AG20443 (cell line): ENCODE data around the gene TMEM156.
"Not testable (repeated sequence)": the region's sequence is repeated elsewhere in the genome, so short reads cannot be mapped to it uniquely, and the experiment has no call there.

Source experiments
- DNase-seq: peaks from one replicate; pipeline ENCODE4 v3.0.0; 2012; ENCODE audit warnings: low spot score, mixed read lengths

The TMEM156 gene

DNA sequence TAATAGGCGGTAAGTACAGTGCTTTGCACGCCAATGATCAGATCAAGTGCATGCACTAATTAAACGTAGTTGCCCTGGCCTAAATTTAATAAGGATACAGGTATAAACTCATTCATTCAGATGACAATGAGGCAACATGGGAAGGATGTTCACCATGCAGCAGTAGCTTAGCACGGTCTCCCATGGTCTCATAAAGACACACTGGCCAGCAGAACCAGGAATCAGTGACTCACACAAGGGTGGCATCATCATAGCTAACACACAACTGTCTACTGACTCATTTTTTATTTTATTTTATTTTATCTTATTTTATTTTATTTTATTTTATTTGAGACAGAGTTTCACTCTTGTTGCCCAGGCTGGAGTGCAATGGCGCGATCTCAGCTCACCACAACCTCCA, 42.7 kb downstream of the TMEM156 start:
- peak; percentile 48 for DNase-seq

DNA sequence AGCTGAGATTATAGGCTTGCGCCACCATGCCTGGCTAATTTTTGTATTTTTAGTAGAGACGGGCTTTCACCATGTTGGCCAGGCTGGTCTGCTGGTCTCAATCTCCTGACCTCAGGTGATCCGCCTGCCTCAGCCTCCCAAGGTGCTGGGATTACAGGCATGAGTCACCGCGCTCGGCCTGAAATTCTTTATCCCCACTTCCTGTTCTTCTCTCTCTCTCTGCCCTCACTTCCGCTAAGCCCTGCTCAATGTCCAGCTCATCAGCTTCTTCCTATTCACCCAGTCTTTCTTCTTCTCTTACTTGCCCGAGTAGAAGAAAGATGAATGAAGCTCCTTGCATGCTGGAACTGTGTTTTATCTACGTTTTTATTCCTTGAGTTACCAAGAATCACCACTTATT, 43.9 kb downstream of the TMEM156 start:
- not testable (repeated sequence) for DNase-seq

DNA sequence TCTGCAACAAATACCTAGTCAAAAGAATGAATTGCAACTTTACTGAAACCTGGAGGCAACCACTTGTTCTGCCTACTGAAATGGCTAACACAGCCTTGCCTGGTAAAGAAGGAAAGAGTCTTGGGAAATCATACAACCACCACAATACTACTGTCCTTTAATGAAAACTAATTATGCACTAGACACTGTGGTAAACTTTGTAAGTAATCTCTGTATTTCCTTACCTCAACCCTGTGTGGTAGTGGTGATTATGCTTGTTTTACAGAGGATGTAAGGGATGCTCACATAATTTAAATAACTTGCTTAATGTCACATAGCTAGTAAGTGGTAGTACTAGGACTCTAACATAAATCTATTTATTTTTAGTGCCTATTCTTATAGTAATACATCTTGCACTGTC, 44.7 kb downstream of the TMEM156 start:
- no peak for DNase-seq

DNA sequence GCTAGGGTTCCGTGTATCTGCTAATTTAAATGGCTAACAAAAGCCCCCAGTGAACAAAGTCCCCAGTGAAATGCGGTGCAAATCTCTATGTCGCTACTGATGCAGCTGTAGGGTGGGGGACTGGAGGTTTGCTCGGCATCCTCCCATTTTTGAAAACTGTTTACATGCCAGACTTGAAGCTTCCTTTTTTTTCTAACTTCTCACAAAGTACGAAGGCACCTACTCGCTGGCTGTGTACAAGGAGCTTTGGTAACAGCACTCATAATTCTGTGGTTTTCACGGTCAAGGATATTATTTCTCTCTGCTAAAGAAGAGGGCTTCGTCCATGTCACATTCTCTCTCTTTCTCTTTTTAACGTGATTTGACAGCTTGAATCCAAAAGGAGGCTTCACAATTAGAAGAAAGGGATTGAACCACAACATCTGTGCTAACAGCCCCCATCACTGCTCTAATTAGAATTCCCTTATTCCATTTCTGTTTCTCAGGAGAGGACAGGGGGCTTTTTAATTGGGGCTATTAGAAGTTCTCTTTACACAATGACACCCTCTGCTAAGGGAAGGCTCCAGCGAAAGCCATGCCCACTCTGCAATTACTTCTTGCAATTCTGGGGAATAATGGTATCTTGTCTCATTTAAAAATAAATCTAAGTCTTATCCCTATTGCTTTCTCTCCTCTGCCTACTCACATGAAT, 46.7 kb downstream of the TMEM156 start:
- no peak for DNase-seq

DNA sequence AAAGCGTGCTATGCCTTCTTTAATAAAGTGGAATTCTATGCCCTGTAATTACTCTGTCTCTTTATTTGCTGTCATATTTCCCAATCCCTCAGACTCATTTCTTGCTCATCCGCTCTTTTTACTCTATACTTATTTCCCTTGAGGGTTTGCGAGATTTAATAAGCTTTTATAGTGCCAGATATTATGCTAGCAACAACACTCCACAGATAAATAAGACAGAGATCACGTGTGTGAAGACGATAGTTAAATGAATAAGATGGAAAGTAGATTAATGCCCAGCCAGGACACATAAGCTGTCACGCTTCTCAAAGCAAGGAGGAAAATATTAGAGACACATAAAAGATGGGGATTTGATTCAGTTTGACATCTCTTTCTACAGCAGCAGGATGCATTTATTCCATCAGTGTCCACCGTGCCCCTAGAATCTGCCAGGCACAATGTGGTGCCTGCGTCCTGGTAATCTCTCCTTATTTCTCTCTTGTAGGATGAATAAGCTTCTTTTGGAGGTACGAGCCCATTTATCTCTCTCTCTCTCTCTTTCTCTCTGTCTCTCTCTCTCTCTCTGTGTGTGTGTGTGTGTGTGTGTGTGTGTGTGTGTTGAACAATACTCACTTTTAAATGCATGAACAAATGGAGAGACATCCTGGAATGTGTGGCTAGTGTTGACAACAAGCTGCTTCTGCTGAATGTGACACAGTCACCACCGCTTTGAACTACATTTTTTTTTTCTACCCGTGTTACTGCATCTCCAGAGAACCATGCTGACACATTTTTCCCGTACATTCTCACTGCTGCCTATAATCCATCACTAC, 48.2 kb downstream of the TMEM156 start:
- DNase-seq, result peak; percentile 28

DNA sequence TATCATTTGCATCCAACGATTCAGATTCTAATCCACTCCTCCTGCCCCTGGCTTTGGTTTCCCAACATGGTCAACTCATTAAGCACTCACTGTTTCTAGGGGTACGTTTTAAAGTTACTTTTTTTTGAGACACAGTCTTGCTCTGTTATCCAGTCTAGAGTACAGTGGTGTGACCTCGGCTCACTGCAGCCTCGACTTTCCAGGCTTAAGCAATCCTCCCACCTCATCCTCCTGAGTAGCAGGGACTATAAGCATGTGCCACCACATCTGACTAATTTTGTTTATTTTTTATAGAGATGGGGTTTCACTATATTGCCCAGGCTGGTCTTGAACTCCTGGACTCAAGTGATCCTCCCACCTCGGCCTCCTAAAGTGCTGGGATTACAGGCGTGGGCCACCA, 48.9 kb downstream of the TMEM156 start:
- no peak for DNase-seq

DNA sequence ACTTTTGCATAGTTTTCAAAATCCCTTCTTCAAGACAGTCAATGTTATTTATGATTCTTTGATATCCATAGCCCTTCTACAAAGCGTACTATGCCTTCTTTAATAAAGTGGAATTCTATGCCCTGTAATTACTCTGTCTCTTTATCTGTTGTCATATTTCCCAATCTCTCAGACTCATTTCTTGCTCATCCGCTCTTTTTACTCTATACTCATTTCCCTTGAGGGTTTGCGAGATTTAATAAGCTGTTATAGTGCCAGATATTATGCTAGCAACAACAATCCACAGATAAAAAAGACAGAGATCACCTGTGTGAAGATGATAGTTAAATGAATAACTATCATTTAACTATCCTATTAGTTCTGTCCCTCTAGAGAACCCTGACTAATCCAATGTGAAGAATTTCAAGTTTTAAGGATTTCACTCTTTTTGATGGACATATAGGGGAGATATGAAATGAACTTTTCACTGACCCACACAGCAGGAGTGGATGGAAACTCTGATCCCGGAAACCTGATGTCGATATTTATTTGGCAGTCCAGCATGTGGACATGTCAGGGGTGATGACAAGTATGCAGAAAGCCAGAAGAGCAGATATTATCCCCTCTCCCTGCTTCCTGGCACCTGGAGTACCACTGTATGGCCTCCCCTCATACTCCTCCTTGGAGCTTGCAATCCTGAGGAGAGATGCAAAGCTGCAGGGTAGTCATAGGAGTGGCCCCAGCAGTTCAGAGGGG, 49.7 kb downstream of the TMEM156 start:
- no peak for DNase-seq

DNA sequence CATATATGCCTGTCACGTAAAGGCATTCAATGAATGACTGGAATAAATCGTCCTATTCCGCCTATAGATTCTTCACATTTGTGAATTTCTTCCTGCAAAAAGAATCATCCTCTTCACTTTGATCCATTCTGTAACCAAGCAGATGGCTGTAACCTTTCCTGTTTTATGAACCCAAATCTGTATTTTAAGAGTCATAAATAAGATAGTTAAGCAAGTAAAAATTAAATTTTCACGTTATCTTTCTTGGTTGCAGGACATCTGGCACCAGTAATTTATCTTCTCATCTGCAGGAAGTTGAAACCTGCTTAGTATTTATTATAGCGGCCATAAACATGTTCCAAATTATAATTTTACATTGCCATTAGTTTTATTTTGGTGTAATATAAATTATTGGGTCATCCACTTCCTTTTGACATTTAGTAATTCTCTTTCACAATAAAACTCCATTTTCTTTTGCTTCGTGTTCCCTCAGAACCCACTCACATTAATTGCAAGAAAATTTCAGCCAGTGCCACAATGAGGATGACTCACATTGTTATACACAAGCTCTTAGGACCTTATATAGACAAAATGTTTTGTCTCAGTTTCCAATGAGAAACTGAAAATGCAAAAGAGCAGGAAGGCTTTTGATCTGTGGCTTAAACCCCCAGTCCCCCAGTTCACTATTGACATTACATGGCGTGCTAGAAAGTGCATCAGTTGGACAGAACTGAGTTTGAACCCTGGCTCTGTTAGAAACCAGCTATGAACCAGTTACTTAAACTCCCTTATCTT, 51.1 kb downstream of the TMEM156 start:
- DNase-seq, result peak; percentile 62

DNA sequence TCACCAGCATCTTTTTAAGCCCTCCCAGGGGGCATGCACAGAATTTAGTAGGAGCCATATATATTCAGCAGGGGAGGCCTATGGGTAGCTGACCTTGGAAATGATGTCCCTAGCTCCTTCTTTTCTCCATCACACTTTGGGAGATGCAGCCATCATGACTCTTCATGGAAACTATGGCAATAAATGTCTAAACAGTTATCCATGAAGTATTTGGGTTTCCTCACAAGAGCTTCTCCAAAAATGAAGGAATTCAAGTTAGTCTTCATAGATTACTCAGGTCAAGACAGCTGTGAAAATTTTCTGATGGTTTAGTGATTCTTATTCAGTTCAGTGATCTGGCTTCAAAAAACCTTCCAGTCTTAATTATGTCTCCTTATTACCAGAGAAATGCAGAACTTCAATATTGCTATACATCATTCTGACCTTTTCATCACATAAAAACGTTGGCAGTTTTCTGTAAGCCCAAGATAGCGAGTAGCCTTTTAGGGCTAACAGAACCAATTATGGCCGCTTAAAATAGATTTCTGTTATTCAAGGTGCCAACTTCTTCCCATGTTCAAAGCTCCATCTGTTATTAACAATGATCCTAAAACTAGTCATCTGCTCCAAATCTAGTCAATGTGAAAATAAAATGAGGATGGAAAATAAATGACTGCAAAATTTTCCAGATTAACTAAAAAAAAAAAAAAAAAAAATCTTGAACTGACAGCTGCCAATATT, 52.5 kb downstream of the TMEM156 start:
- peak; percentile 29 for DNase-seq

DNA sequence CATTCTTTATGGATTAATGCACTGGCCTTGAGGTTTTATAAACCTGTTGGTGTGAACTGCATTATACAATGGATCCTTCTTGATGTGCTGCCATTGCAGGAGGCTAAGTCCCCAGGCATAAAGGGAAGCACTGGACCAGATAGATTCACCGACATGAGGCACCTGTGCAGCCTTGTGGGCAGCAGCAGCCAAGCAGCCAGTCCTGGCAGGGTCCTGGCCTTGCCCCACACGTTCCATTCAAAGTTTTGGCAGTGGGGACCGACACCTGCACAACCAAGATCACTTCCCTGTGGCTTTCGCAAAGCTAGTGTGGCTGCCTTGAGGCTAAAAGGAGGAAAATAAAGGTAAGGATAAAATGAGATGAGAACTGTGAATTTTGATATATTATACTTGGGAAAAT, 53.1 kb downstream of the TMEM156 start:
- DNase-seq, result no peak

DNA sequence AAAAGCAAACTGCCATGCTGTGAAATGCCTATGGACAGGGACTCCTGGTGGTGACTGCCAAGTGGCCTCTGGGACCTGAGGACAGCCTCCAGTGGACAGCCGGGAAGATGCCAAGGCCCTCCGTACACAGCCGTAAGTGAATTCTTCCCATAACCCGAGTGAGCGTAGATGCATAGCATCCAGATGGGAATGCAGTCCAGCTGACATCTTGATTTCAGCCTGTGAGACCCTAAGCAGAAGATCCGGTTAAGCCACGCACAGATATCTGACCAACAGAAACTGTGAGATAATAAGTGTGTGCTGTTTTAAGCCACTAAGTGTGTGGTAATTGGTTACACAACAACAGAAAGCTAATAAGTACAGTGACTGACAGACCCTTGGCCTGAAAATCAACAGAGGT, 55.9 kb downstream of the TMEM156 start:
- no peak for DNase-seq

DNA sequence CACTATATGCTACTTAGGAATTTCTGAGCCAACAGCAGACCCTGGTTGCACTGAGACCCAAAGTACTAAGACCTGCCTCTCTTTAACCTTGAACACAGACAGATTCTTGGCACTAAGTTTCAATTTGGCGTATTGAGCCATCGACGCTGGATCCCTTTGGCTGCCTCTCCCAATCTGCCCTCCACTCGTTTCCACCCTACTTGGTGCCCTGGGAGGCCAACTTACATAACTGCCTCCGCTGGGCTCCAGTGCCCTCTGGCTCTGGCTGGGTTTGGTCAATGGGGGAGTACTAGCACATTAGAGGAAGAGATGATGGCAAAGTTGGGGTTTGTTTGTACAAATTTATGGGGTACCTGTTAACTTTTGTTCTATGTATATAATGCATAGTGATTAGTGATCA, 63.5 kb downstream of the TMEM156 start:
- DNase-seq, result no peak

DNA sequence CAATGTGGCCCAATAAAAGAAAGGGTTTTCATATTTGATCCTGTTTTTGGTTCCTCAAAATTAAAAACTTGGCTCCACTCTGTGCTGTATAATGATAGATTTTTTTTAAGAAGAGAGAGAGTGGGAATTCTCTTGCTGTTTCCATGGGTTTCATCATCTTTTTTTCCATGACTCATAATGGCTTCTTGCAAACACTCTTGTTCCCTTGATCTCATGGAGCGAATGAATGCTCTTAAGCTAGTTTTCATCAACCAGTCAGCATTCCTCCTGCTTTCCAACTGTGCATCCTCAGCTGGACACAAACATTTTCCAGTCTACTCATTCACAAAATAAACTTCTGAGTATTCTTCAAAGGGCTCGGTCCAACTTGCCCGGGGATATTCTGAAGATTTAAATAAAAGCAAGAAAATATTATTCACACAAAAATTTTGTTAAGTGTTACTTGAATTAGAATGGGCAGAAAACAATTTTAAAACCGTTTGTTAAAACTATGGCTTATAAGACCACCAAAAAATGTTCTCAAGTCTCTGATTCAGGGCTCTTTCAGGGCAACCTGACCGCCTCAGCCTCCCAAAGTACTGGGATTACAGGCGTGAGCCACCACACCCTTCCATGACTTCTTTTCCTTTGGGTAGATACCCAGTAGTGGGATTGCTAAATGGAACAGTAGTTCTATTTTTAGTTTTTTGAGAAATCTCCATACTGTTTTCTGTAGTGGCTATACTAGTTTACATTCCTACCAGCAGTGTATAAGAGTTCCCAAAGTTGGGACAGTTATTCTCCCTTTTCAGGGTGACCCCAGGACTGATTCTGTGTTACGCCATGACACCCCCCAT, 64.7 kb downstream of the TMEM156 start:
- peak; percentile 78 for DNase-seq

DNA sequence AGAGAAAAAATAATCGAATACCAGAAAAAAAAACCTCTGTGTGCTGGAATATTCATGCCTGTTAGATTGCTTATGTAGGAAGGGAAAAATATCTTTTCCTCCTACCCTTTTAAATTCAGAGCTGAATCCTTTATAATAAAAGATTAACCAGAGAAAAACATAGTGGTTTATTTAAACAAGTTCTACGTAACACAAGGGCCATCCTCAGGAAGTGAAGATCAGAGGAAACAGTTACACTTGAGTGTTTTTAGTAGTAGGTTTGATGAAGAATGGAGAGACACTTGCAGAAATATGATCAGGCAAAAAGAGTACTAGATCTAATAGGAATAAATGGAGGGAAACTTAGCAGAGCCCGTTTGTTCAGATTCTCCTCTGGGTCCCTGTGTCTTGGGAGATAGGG, 66.3 kb downstream of the TMEM156 start:
- no peak for DNase-seq

DNA sequence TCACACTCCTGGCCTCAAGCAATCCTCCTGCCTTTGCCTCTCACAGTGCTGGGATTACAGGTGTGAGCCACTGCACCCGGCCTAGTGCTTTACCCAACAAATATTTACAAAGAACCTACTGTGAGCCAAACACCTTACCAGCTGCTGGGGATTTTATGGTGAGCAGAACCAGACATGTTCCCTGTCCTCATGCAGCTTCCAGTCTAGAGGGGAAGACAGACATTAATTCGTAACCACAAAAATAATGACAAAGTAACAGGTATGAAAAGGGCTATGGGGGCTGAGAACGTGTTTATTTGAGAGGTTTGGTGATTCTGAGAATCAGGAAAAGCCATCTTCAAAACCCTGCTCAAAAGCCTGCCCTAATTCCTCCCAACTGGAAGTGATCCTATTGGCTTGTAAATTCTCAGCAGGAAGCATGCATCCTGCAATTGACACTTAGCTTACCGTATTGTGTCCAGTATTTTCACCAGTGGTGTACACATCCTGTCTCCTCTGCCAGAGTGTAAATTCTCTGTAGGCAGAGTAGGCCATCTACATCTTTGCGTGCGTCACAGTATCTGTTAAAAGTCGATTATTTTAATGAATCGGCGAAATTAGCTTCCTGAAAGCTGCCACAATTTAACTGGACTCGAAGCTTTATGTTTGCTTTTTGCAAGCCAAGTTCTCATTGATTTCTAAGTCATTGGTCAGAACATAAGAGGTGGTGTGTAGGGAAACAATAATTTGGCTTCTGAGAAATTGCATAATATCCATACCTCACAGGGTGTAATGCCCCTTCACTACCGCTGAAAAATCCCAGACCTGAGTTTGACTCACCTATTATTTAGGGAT, 67.0 kb downstream of the TMEM156 start:
- DNase-seq, result no peak

DNA sequence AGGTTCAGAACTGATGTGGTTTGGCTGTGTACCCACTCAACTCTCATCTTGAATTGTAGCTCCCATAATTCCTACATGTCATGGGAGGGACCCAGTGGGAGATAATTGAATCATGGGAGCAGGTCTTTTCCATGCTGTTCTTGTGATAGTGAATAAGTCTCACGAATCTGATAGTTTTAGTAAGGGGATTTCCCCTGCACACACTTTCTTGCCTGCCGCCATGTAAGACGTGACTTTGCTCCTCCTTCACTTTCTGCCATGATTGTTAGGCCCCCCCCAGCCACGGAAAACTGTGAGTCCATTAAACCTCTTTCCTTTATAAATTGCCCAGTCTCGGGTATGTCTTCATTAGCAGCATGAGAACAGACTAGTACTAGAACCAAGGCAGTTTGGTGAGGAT, 73.0 kb downstream of the TMEM156 start:
- DNase-seq, result not testable (repeated sequence)

DNA sequence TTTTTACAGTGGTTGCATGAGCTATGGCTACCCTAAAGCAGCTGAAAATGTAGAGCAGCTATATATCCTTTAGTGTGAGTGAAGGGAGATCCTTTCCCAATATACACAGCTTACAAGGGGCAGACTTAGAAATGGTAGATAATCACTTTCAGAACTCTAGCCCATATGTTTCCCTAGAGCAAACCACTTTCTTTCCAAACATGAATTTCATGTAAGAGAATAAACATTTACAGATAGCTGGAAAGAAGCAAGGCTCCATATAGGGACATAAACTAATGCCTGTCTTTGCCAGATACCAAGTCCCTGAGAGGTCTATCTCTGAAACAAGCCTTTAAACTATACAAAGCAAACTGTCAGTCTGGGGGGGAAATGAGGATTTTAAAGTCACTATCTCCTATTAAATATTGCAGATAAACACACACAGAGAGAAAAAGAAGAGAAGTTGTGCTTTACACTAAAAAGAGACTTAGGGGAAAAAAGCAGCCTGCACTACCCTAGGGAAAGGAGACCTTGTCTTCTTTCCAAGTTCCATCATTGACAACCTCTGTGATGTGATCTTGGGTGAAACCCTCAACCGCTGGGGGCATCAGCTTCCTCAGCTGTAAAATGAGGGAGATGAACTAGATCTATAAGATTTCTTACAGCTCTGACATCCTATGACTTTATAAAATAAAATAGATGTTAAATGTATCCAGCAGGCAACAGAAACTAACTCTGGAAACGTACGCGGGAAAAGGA, 73.6 kb downstream of the TMEM156 start:
- DNase-seq, result no peak

DNA sequence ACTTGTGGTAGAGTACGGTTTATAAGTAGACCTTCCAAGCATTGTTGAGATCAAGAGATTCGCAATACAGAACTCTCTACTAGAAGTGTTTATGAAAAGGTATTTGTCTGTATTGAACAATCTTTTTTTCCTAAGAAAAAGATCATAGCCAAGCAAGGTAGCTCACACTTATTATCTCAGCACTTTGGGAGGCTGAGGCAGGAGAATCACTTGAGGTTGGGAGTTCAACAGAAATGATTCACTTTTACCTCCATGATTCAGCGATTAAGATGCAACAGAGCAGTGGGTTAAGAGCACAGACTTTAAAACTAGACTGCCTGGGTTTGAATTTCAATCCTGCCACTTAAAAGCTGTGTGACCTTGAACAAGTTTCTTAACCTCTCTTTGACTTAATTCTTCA, 74.3 kb downstream of the TMEM156 start:
- DNase-seq, result no peak

DNA sequence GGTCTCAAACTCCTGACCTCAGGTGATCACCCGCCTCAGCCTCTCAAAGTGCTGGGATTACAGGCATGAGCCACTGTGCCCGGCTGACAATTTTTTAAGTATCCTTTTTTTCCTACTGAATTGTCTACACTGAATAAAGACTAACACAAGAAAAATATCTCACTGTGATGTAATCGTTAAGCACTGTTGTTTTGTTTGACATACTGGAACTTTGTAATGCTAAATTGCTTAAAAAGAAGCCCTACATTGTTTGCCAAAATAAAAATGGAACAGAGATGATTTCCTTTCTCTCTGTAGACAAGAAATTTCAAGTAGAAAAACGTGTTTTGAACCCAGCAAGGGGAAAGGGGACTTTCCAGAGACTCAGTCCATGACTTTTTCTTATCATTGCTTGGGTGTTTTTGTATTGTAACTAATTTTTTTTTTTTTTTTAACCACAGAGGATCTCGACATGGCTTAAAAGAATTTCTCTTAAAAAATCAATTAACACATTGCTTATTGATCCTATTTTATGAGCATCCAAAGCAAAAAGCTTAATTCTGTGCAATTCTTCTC, 74.9 kb downstream of the TMEM156 start:
- DNase-seq, result no peak
